HepG2 (cell line): ENCODE results near the gene RBM18.

Experiments
- CBX2 ChIP-seq, 2 experiments: fragments of 200-600 bp in 1 of 2; sonication (generic); formaldehyde crosslinking in 1 of 2; IDR thresholded peaks; 2 replicates each; pipeline versions ENCODE4 v1.7.0 to v1.8.1; 2018 to 2022; ENCODE audit warnings: low read depth in 2 of 2, low read length in 1 of 2, mild to moderate bottlenecking in 1 of 2, missing genetic modification reagents in 1 of 2
- RELA ChIP-seq: sonication (generic); formaldehyde crosslinking; IDR thresholded peaks from 2 replicates; pipeline ENCODE4 v1.4.0; 2020; ENCODE audit warnings: missing genetic modification reagents

DNA sequence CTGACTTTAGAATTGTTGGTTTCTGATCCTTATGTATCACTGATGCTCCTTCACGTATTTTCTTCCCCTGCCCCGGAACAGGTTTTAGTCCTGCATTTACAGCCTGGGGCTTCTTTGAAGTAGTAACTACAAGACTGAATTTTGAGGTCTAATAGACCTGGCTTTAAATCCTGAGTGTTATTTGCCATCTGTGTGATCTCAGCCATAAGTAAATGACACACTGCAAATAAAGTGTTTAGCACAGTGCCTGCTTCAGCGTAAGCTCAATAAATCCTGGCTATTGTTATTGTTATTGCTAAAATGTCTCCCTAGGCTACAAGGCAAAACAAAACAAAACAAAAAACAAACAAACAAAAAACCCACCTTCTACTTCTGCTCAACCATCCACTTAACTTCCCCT lies 20.3 kb downstream of the RBM18 start:
- TF ChIP-seq RELA (CRISPR knock-in tag) (no peak), CBX2 (IDR thresholded peaks at IDR 0.05; ENCODE audit: low read depth, low read length) (no peak), CBX2 (CRISPR knock-in tag; IDR thresholded peaks at IDR 0.05; ENCODE audit: low read depth) (no peak)
